ENCODE measurements around the gene UBFD1.

GRCh38 chr16:23584186-23585076 lies 26.9 kb downstream of the UBFD1 start:
- TF ChIP-seq CTCF (IDR thresholded peaks at IDR 0.05): no peak
- no peak for TF ChIP-seq POLR2AphosphoS5 (IDR thresholded peaks at IDR 0.05)

Measured in upper lobe of left lung (tissue), 4 donors.